PC-9 (cell line): ENCODE results near the gene SPATA46.

ENCODE experiments used
- EZH2 ChIP-seq: fragments of 200-600 bp; sonication (generic); IDR thresholded peaks from 2 replicates; pipeline ENCODE4 v1.8.0; 2017; ENCODE audit warnings: antibody characterized with exemption, low read depth
- TF ChIP-seq, protein P1 (sequence below): fragments of 200-600 bp; sonication (generic); conservative IDR thresholded peaks from 2 replicates; pipeline ENCODE4 v1.6.1; 2017; ENCODE audit warnings: mixed run types, antibody characterized with exemption, mild to moderate bottlenecking, moderate library complexity

DNA sequence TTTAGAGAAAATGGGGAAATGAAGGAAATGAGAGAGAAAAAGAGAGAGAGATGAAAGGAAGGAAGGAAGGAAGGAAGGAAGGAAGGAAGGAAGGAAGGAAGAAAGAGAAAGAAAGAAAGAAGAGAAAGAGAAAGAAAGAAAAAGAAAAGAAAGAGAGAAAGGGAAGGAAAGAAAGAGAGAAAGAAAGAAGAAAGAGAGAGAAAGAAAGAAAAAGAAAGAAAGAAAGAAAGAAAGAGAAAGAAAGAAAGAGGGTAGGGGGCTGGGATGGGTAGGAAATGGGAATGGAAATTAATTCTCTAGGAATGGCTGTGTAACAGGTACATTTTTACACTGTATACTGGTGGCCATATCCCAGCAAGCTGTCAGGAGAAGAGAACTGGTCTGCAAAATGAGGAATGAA is 39.6 kb upstream of the SPATA46 start:
- TF ChIP-seq, protein P1, sequence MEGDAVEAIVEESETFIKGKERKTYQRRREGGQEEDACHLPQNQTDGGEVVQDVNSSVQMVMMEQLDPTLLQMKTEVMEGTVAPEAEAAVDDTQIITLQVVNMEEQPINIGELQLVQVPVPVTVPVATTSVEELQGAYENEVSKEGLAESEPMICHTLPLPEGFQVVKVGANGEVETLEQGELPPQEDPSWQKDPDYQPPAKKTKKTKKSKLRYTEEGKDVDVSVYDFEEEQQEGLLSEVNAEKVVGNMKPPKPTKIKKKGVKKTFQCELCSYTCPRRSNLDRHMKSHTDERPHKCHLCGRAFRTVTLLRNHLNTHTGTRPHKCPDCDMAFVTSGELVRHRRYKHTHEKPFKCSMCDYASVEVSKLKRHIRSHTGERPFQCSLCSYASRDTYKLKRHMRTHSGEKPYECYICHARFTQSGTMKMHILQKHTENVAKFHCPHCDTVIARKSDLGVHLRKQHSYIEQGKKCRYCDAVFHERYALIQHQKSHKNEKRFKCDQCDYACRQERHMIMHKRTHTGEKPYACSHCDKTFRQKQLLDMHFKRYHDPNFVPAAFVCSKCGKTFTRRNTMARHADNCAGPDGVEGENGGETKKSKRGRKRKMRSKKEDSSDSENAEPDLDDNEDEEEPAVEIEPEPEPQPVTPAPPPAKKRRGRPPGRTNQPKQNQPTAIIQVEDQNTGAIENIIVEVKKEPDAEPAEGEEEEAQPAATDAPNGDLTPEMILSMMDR: no peak
- no peak for TF ChIP-seq EZH2
